ENCODE data around the gene MBD2.
A peak's percentile ranks its signal among the peaks of the same experiment; 100 is the strongest.
"Not testable (repeated sequence)": the region's sequence is repeated elsewhere in the genome, so short reads cannot be mapped to it uniquely, and the experiment has no call there.

Gene MBD2

GRCh38 chr18:54224379-54225014 is at the start of gene MBD2:
TSS of gene MBD2 (minus strand) at chr18:54224669. CDS start at chr18:54224559, 110 bp downstream.
- DNase-seq (ENCODE audit: low read depth), result peak; percentile 92

DNA sequence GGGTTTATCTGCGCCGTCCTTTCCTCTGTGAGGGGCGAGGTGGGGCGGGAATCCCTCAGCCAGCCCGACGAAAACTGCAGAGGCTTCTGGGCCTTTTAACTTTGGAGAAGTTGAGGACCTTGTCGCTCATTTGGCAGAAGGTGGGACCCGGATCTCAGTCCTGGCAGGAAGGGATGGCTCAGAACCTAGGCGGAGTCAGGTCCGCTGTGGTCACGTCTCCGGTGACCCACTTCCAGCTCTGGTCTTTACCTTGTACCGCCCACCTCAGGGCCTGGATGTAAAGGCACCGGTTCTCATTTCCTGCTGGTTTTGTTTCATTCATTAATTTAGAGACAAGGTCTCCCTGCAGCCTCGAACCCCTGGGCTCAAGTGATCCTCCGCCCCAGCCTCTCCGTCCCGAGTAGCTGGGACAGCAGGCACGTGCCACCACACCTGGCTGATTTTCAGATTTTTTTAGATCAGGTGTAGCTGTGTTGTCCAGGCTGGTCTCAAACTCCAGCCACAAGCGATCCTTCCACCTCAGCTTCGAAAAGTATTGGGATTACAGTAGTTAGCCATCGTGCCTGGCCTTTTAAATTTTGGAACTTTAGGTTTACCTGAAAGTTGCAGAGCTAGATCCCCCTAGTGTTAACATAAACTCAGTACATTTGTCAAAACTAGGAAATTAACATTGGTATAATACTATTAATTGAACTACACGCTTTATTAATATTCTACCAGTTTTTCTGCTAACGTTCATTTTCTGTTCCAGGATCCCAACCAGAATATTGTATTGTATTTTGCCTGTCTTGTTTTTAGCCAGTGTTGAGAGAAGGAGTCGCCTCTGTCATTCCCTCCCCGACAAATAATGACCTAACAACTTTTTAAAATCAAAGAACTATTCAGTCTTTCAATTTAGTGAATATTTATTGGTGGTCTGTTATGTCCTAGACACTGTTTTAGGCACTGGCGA is 45.7 kb upstream of the MBD2 start:
- peak; percentile 24 for DNase-seq (ENCODE audit: low read depth)

- DNase-seq (ENCODE audit: low read depth), result no peak
Measured at GRCh38 chr18:54268751-54269150, 44.3 kb upstream of the MBD2 start.

GRCh38 chr18:54267701-54268100 is 43.2 kb upstream of the MBD2 start:
- no peak for DNase-seq (ENCODE audit: low read depth)

GRCh38 chr18:54263904-54264336 is 39.5 kb upstream of the MBD2 start:
- DNase-seq (ENCODE audit: low read depth), result no peak

DNA sequence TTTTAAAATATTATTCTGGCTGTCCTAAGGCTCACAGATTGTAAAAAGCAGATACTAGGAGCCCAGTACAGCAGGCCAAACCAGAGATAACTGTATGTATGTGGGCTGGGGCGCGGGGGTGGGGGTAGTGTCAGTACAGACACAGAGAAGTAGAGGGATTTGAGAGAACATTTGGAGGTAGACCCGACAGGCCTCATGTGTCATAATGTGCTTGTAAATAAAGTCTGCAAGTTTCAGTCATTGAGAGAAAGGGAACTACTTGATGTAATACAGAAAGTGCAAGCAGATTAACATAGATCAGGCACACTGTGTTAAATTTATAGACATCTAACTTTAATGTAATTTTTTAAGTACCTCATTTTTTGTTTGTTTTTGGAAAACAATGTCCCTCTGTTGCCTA is 37.4 kb upstream of the MBD2 start:
- no peak for DNase-seq (ENCODE audit: low read depth)

DNA sequence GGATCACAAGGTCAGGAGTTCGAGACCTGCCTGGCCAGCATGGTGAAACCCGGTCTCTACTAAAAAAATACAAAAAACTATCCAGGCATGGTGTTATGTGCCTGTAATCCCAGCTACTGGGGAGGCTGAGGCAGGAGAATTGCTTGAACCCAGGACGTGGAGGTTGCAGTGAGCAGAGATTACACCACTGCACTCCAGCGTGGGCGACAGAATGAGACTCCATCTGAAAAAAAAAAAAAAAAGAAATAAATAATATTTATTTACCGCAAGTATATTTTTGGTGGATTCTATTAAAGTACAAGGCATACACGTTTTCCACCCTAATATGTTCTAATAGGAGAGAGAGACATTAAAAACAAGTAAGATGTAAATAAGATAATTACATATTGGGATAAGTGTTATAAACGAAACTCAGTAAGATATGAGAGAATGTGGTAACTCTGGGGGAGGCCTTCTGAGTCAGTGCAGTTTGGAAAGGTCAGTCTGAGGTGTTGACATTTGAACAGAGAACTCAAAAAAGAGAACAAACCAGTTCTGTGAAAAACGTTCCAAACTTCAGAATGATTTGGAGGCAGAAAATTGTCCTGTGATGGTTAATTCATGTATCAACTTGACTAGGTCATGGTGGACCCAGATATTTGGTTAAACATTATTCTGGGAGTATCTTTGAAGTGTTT is 36.1 kb upstream of the MBD2 start:
- no peak for DNase-seq (ENCODE audit: low read depth)

DNA sequence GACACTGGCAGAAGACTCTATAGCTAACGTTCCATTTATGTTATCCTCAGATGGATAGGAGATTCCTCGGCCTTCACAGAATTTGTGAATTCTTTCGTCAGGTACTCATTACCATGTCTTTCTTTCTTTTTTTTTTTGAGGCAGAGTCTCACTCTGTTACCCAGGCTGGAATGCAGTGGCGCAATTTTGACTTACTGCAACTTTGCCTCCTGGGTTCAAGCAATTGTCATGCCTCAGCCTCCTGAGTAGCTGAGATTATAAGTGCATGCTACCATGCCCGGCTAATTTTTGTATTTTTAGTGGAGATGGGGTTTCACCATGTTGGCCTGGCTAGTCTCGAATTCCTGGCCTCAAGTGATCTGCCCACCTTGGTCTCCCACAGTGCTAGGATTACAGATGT is 33.3 kb upstream of the MBD2 start:
- DNase-seq (ENCODE audit: low read depth), result not testable (repeated sequence)

DNA sequence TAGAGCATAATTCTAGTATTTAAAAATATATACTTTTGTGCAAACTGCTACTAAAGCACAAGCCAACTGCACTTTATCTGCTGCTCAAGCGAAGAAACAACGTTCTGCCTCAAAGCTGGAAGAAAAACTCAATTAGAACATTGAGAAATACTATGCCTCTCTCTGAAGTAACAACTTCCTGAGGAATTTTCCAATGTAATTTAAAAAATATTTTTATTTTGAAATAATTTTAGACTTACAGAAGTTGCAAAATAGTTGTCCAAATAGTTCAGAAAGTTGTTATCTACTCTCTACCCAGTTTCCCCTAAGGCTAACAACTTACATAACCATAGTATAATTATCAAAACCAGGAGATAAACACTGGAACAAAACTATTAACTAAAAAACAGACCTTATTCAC is 32.5 kb upstream of the MBD2 start:
- DNase-seq (ENCODE audit: low read depth), result no peak

DNA sequence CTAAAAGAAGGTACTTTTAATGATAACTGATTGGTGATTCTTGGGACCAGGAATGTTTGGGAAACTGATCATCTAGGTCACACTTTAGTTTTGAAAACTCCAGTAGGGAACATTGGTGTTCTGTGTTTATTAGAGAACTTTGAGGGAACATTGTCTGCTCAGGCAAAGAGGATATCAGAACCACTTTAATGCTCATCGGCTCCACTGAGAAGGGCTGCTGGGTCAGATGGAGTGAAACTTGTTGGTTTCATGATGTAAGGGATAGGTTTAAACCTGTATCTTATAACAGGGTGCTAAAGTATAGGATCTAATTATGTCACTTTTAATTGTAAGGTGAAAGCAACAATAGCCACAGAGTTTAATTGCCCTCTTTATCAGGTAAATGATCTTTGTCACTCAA is 30.7 kb upstream of the MBD2 start:
- no peak for DNase-seq (ENCODE audit: low read depth)

- DNase-seq (ENCODE audit: low read depth), result no peak
Measured at GRCh38 chr18:54254265-54254758, 29.8 kb upstream of the MBD2 start.

GRCh38 chr18:54251606-54252390 is 27.3 kb upstream of the MBD2 start:
- DNase-seq (ENCODE audit: low read depth), result no peak

- DNase-seq (ENCODE audit: low read depth), result no peak
Measured at GRCh38 chr18:54250846-54251261, 26.4 kb upstream of the MBD2 start.

DNA sequence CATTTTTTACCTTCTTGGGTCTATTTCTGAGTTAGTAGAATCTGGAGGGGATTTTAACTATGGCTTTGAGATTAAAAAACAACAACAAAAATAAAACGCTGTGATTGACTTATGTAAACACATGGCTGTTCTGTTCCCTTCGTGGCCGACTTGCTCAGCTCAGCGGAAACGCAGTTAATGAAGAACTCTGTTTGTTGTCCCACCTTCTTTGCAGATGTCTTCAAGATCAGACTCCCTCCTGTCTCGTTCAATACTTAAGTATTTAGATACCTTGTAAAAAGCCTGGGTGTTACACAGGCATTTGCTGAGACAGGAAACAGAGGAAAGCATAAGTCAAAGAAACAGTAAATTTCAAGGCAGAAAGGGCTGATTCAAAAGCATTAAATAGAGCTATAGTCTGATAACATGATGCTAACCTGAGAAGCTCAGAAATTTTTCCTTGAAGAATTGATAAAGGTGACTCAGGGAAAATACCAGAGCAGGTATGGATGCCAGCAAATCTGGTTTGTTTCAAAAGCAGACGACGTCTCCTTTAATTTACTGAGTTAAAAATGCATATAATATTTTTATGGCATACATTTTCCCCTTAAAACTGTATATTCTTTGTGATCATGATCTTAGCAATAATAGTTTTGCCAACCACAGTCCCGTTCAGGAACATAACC is 23.2 kb upstream of the MBD2 start:
- no peak for DNase-seq (ENCODE audit: low read depth)

DNA sequence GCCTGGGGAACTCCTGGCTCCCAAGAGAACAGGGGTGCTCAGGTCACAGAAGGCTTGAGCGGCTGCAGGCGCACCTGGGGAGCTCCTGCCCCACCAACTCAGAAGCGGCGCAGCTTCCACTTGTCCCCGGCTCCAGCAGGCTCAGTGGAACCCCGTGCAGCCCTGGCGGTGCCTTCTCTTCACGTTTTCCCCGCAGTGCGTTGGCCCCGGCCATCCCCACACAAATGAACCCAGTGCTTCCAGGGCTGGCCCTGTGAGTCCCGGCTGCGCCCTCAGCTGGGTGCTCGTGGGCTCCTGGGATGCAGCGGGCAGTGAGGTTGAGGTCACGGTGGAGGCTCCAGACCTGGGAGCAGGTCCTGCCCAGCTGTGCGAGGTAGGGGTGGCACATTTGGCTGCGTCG is 17.9 kb upstream of the MBD2 start:
- DNase-seq (ENCODE audit: low read depth), result no peak

DNA sequence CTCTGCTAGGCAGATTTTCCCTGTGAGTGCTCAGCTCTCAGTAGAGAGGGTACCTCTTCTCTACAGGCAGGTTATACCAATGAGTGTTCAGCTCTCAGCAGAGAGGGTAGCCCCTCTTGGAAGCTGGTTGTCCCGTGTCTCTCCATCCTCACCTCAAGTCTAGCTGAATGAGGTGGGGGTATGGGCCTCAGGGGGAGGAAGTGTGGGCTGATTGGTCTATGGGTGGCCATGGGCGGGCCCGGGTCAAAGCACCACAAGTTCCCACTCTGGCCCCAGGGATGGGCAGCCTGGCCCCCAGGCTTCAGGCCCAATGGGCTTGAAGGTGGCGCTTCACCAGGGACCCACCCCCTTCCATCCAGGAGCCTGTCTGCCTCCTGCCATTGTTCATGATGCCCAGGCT is 17.0 kb upstream of the MBD2 start:
- no peak for DNase-seq (ENCODE audit: low read depth)

DNA sequence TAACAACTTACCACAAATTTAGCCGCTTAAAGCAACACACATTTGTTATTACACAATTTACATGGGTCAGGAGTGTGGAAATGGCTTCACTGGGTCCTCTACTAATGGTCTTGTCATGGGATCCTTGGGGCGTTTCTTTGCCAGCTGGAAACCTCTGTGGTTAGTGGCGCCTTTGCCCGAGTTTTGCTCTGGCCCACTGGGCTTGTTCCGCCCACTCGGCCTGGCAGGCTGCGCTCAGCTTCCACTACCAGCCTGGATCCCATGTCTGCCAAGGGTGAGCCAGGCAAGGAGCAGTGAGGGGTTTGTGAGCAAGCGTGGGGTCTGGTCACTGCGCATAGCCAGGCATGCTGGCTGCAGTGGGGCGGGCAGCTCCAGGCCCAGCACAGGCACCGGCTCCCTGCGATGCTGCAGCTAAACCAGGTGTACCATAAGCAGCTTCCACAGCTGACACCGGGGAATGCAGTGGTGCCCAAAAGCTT is 16.2 kb upstream of the MBD2 start:
- DNase-seq (ENCODE audit: low read depth), result no peak

GRCh38 chr18:54239601-54240000 is 15.1 kb upstream of the MBD2 start:
- no peak for DNase-seq (ENCODE audit: low read depth)

DNA sequence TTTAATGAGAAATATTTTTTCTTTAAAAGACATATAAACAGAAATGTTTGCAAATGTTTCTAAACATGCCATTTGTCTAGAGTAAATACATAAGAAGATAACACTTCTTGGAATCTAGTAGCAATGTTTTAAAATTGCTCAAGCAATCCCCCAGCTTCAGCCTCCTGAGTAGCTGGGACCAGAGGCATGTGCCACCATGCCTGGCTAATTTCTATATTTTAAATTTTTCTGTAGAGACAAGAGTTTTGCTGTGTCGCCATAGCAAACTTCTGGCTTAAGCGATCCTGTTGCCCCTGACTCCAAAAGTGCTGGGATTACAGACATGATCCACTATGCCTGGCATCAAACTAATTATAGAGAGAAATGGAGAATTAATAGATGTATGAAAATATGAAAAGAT is 14.6 kb upstream of the MBD2 start:
- DNase-seq (ENCODE audit: low read depth), result no peak

DNA sequence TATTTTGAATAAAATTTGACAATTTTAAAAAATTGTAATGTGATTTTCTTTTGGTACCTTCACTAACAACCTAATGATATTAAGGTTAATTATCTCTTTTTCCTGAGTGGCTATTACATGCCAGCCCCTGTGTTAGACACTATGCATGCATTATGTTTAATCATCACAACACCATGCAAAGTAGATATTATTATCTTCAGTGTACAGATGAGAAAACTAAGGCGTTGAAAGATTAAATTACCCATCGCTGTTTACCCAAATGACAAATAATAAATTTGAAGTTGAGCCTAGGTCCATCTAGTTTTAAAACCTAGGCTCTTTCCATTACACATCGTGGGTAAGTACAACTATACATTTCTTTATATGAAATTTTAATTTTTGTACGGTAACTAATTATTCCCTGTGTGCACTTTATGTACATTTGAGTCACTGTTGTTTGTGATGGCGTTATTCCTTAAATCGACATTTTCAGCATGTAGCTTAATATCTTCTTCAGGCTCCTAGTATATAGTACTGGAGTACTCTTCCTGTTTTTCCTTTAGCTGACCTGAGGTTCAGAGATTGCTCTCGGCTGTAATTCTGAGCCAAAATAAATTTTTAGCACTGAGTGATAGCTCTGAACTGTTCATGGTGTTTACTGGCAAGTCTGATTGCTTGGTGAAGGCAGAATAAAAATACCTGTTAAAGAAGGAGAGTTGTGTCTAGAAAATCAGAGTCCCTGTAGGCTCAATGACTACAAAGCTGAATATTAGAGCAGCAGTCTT is 13.9 kb upstream of the MBD2 start:
- no peak for DNase-seq (ENCODE audit: low read depth)
